ENCODE measurements around the gene PRKG1. TPM values are rescaled to one million over a fixed set of nuclear protein-coding genes. Genes with fewer than 3 reads are reported as not detected.
A peak's percentile ranks its signal among the peaks of the same experiment; 100 is the strongest.

Gene PRKG1
- total and polyA plus RNA-seq, 2 of the 8 experiments (the other 6 are each of a cell fraction or from before 2014, with no cell fraction given), result 4.2 to 15.2 TPM

- H4K8ac ChIP-seq (ENCODE audit: extremely low read depth, insufficient read depth, low read length), result no peak overlapping the region
- no peak overlapping the region for H3K18ac ChIP-seq (ENCODE audit: extremely low read depth, low read length)
- no peak overlapping the region for H3K4ac ChIP-seq (replicated peaks; ENCODE audit: insufficient read length, low read depth, low read length)
- peak; percentile 73 for FAIRE-seq
- WGBS, 2 experiments (ENCODE audit: extremely low coverage in 1 of 2, insufficient coverage in 1 of 2, insufficient read length in 1 of 2, insufficient replicate concordance in 2 of 2, low coverage in 1 of 2, low lambda C conversion rate in 2 of 2, missing lambda C conversion rate in 1 of 2), result 86% methylated on average over 8 of the region's 8 CpGs; no CpG with 5 or more reads in 1 of the 2 experiments
- no peak overlapping the region for H3K9ac ChIP-seq (replicated peaks in 1 of 4; ENCODE audit: extremely low read depth in 1 of 4, low read depth in 3 of 4, low read length in 3 of 4)
- no peak overlapping the region for H2BK120ac ChIP-seq (replicated peaks; ENCODE audit: low read depth, low read length)
- no peak overlapping the region for H2BK5ac ChIP-seq (ENCODE audit: low read depth, low read length)
- no peak overlapping the region for H2BK12ac ChIP-seq (ENCODE audit: low read depth, low read length)
- H4K91ac ChIP-seq (replicated peaks; ENCODE audit: insufficient read length, low read length), result no peak overlapping the region
- H3K79me1 ChIP-seq (ENCODE audit: low read depth, low read length), result no peaks in the 10 kb centered on the region
- TF ChIP-seq SUZ12 (IDR thresholded peaks at IDR 0.05; ENCODE audit: low read length), result no peak
- no peak overlapping the region for H4K5ac ChIP-seq (ENCODE audit: insufficient read length, low read depth, low read length)
- DNase-seq (ENCODE audit: low read depth in 1 of 2, low spot score in 2 of 2), result no peak
- H2BK15ac ChIP-seq (ENCODE audit: low read length), result no peak overlapping the region
- no peak overlapping the region for H2AFZ ChIP-seq (ENCODE audit: low read length)
- no peaks in the 10 kb centered on the region for H3K36me3 ChIP-seq (ENCODE audit: control insufficient read depth in 2 of 4, insufficient read depth in 4 of 4, low read length in 3 of 4)
- no peak overlapping the region for H3K23ac ChIP-seq (ENCODE audit: insufficient read length)
- no peaks in the 10 kb centered on the region for H4K20me1 ChIP-seq (replicated peaks in 1 of 2; ENCODE audit: control insufficient read depth in 1 of 2, insufficient read depth in 2 of 2, low read length in 2 of 2)
- H3K4me3 ChIP-seq (ENCODE audit: extremely low read depth in 1 of 4, insufficient read depth in 2 of 4, low read depth in 3 of 4, low read length in 4 of 4), result no peak overlapping the region
- no peaks in the 10 kb centered on the region for H3K27me3 ChIP-seq (replicated peaks in 1 of 4; ENCODE audit: control insufficient read depth in 3 of 4, extremely low read depth in 1 of 4, insufficient read depth in 3 of 4, low read length in 3 of 4)
- no peaks in the 10 kb centered on the region for H3K9me3 ChIP-seq (ENCODE audit: insufficient read depth in 2 of 2, low read depth in 1 of 2, low read length in 1 of 2)
- H3K14ac ChIP-seq (ENCODE audit: insufficient read length), result no peak overlapping the region
- ChIA-PET CTCF (ENCODE audit: partially characterized antibody) (interaction anchor here (1.0 kb wide), 1 partner anchor 88 kb away, joined by 3 read pairs; no protein-coding TSS in a partner anchor), POLR2A (ENCODE audit: partially characterized antibody) (interaction anchor here (1.0 kb wide), 1 partner anchor 14 kb away, joined by 3 read pairs; no protein-coding TSS in a partner anchor)
- no peak overlapping the region for H3K56ac ChIP-seq (replicated peaks; ENCODE audit: insufficient read length, low read depth, low read length)
- H3K27ac ChIP-seq (ENCODE audit: low read depth, low read length), result no peak overlapping the region
- no peak overlapping the region for H2BK20ac ChIP-seq (ENCODE audit: low read length)
- H3K4me1 ChIP-seq (replicated peaks in 1 of 4; ENCODE audit: control insufficient read depth in 3 of 4, insufficient read depth in 4 of 4, low read length in 3 of 4), result peaks cover 0 to 4% (median 0%) of the 10 kb centered on the region in 4 experiments; a peak in 2 of 7 replicates
- no peak overlapping the region for H2AK5ac ChIP-seq (ENCODE audit: low read depth, low read length)
- no peak overlapping the region for H3K4me2 ChIP-seq (ENCODE audit: insufficient read depth in 1 of 2, low read depth in 2 of 2, low read length in 2 of 2)
- no peaks in the 10 kb centered on the region for H3K79me2 ChIP-seq (ENCODE audit: control insufficient read depth in 1 of 2, insufficient read depth in 2 of 2, low read length in 2 of 2)
- no peaks in the 10 kb centered on the region for H3K23me2 ChIP-seq (ENCODE audit: low read depth, low read length)
Observed at GRCh38 chr10:52128056-52128683, 1053.9 kb downstream of the PRKG1 start.

Measured in H1 (cell line).